HG03354 (cell line): ENCODE measurements around the gene KCNQ5.

ENCODE experiments used
- ATAC-seq: cut with Tn5 transposase; IDR thresholded peaks from one replicate; pipeline ENCODE4 v1.9.1; 2021; ENCODE audit warnings: mild to moderate bottlenecking; ENCODE audit not compliant: unreplicated experiment, poor library complexity, severe bottlenecking

KCNQ5 gene

GRCh38 chr6:72636786-72637185, 14.9 kb downstream of the KCNQ5 start:
- ATAC-seq: no peak

GRCh38 chr6:72639920-72640614, 18.2 kb downstream of the KCNQ5 start:
- no peak for ATAC-seq

GRCh38 chr6:72640615-72640930, 18.7 kb downstream of the KCNQ5 start:
- ATAC-seq: no peak

GRCh38 chr6:72642435-72642834, 20.6 kb downstream of the KCNQ5 start:
- ATAC-seq: peak; percentile 62

- ATAC-seq: no peak
Measured at GRCh38 chr6:72643214-72643613, 21.4 kb downstream of the KCNQ5 start.

GRCh38 chr6:72646604-72647485, 25.0 kb downstream of the KCNQ5 start:
- no peak for ATAC-seq

- ATAC-seq: no peak
Measured at GRCh38 chr6:72647489-72647888, 25.6 kb downstream of the KCNQ5 start.

GRCh38 chr6:72649032-72649984, 27.4 kb downstream of the KCNQ5 start:
- ATAC-seq: peak; percentile 63

GRCh38 chr6:72650081-72650745, 28.3 kb downstream of the KCNQ5 start:
- ATAC-seq: no peak

- ATAC-seq: no peak
Measured at GRCh38 chr6:72651174-72651573, 29.3 kb downstream of the KCNQ5 start.

GRCh38 chr6:72651967-72652956, 30.4 kb downstream of the KCNQ5 start:
- ATAC-seq: no peak

- ATAC-seq: no peak
Measured at GRCh38 chr6:72653026-72653425, 31.2 kb downstream of the KCNQ5 start.

GRCh38 chr6:72654071-72654621, 32.3 kb downstream of the KCNQ5 start:
- peak; percentile 71 for ATAC-seq

- ATAC-seq: peak; percentile 55
Measured at GRCh38 chr6:72657407-72658197, 35.7 kb downstream of the KCNQ5 start.

GRCh38 chr6:72659754-72660153, 37.9 kb downstream of the KCNQ5 start:
- ATAC-seq: no peak

- no peak for ATAC-seq
Measured at GRCh38 chr6:72661411-72661810, 39.5 kb downstream of the KCNQ5 start.

- ATAC-seq: no peak
Measured at GRCh38 chr6:72665599-72665998, 43.7 kb downstream of the KCNQ5 start.
